SU-DHL-6 (cell line): ENCODE results near the gene MAP2K2.

Experiments
- EZH2phosphoT487 ChIP-seq: fragments of 200-600 bp; sonication (generic), shearing (Covaris generic); conservative IDR thresholded peaks from 2 replicates; pipeline ENCODE4 v1.6.1; 2018; ENCODE audit warnings: mild to moderate bottlenecking, antibody characterized with exemption, low read length, moderate library complexity, mixed read lengths
- TF ChIP-seq, protein P1 (sequence below): fragments of 200-600 bp; sonication (generic); IDR thresholded peaks from one replicate; pipeline ENCODE4 v1.5.1; 2017; ENCODE audit warnings: antibody characterized with exemption, mild to moderate bottlenecking, low read length, moderate library complexity; ENCODE audit not compliant: insufficient read depth, poor library complexity, severe bottlenecking

DNA sequence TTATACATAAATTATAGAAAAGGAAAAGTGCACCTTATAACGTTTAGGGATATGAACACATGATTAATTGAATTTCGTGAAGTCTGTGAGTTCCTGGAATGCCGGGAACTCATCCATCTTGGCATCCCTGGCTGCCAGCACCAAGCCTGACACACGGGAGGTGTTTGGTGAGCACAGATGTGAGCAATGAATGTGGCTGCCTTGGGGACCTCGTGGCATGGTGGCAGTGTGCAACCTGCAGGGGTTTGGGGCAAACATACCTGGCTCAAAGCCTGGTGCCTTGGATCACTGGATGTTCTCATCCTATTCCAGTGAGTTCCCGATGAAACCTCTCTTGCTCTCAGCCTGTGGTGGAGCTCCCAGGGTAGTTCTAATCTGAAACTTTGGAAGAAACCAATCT is 10.4 kb upstream of the MAP2K2 start:
- TF ChIP-seq, protein P1, sequence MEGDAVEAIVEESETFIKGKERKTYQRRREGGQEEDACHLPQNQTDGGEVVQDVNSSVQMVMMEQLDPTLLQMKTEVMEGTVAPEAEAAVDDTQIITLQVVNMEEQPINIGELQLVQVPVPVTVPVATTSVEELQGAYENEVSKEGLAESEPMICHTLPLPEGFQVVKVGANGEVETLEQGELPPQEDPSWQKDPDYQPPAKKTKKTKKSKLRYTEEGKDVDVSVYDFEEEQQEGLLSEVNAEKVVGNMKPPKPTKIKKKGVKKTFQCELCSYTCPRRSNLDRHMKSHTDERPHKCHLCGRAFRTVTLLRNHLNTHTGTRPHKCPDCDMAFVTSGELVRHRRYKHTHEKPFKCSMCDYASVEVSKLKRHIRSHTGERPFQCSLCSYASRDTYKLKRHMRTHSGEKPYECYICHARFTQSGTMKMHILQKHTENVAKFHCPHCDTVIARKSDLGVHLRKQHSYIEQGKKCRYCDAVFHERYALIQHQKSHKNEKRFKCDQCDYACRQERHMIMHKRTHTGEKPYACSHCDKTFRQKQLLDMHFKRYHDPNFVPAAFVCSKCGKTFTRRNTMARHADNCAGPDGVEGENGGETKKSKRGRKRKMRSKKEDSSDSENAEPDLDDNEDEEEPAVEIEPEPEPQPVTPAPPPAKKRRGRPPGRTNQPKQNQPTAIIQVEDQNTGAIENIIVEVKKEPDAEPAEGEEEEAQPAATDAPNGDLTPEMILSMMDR = no peak
- TF ChIP-seq EZH2phosphoT487 = no peak
